Upper lobe of left lung (tissue), 4 donors: Measurements from ENCODE around the gene SNAP47.

Source experiments
- CTCF ChIP-seq, 6 experiments: fragments of 450-650 bp in 4 of 6; fragments of 200-600 bp in 2 of 6; sonication (generic) in 2 of 6; IDR thresholded peaks; one replicate each; pipeline ENCODE4 v1.5.1; 2016 to 2019; ENCODE audit warnings: antibody characterized with exemption in 6 of 6
- POLR2AphosphoS5 ChIP-seq, 2 donors: sonication (generic); formaldehyde crosslinking; IDR thresholded peaks; one replicate each; pipeline ENCODE4 v1.5.1; 2017; ENCODE audit warnings: antibody characterized with exemption in 2 of 2

- TF ChIP-seq CTCF (IDR thresholded peaks at IDR 0.05) (no peak), POLR2AphosphoS5 (IDR thresholded peaks at IDR 0.05) (no peak)
Observed at GRCh38 chr1:227776331-227776771, 41.1 kb downstream of the SNAP47 start.
